Keratinocyte (primary cell): ENCODE results near the gene ACBD4. TPM values are rescaled to one million over a fixed set of nuclear protein-coding genes. Genes with fewer than 3 reads are reported as not detected.

Experiments used
- DNase-seq: peaks from one replicate; pipeline ENCODE4 v3.0.0-alpha.2; 2011; ENCODE audit warnings: low read depth, missing footprints, low spot score
- FAIRE-seq: peaks from 2 replicates; lab custom pipeline; 2011; peaks lifted over from hg19 to GRCh38; lab: Jason Lieb, UNC
- H2AFZ ChIP-seq: 2 replicates; pipeline ENCODE4 v1.6.0; 2012; ENCODE audit warnings: low read length, control low read depth, inconsistent platforms; ENCODE audit not compliant: control insufficient read depth
- H3K27ac ChIP-seq: 2 replicates; pipeline ENCODE4 v1.5.1; 2011; ENCODE audit warnings: low read length; ENCODE audit not compliant: control insufficient read depth, insufficient read depth
- H3K27me3 ChIP-seq: 3 replicates; pipeline ENCODE4 v1.6.0; 2011; ENCODE audit warnings: low read length; ENCODE audit not compliant: control insufficient read depth, insufficient read depth; ENCODE audit errors: extremely low read depth
- H3K36me3 ChIP-seq, 2 experiments: 2 replicates in 1 of 2; 3 replicates in 1 of 2; pipeline ENCODE4 v1.5.1; 2011; ENCODE audit warnings: low read length in 2 of 2, mild to moderate bottlenecking in 1 of 2; ENCODE audit not compliant: control insufficient read depth in 2 of 2, insufficient read depth in 2 of 2; ENCODE audit errors: extremely low read depth in 1 of 2
- H3K4me1 ChIP-seq: 3 replicates; pipeline ENCODE4 v1.5.1; 2011; ENCODE audit warnings: low read length; ENCODE audit not compliant: control insufficient read depth, insufficient read depth; ENCODE audit errors: extremely low read depth
- H3K4me2 ChIP-seq: 3 replicates; pipeline ENCODE4 v1.6.0; 2011; ENCODE audit warnings: low read depth, low read length; ENCODE audit not compliant: control insufficient read depth, insufficient read depth; ENCODE audit errors: extremely low read depth
- H3K4me3 ChIP-seq, 3 experiments: fragments of 200-600 bp in 1 of 3; sonication (generic) in 1 of 3; 2 replicates in 2 of 3; 3 replicates in 1 of 3; pipeline ENCODE4 v1.5.1; 2011 to 2016; ENCODE audit warnings: low read length in 3 of 3, mild to moderate bottlenecking in 3 of 3, control low read depth in 2 of 3, inconsistent platforms in 1 of 3, low read depth in 1 of 3, mixed read lengths in 1 of 3, mixed run types in 1 of 3, moderate library complexity in 1 of 3; ENCODE audit not compliant: control insufficient read depth in 2 of 3, insufficient read depth in 2 of 3; ENCODE audit errors: extremely low read depth in 1 of 3
- H3K79me2 ChIP-seq: 2 replicates; pipeline ENCODE4 v1.6.0; 2012; ENCODE audit warnings: low read length; ENCODE audit not compliant: control insufficient read depth, insufficient read depth
- H3K9ac ChIP-seq: 3 replicates; pipeline ENCODE4 v1.6.0; 2011; ENCODE audit warnings: low read length; ENCODE audit not compliant: control insufficient read depth, insufficient read depth; ENCODE audit errors: extremely low read depth
- H3K9me1 ChIP-seq: 3 replicates; pipeline ENCODE4 v1.6.0; 2011; ENCODE audit warnings: low read length; ENCODE audit not compliant: control insufficient read depth, insufficient read depth; ENCODE audit errors: extremely low read depth
- H3K9me3 ChIP-seq: 2 replicates; pipeline ENCODE4 v1.5.1; 2012; ENCODE audit warnings: low read depth, low read length; ENCODE audit not compliant: control insufficient read depth
- H4K20me1 ChIP-seq: 3 replicates; pipeline ENCODE4 v1.6.0; 2011; ENCODE audit warnings: low read length; ENCODE audit not compliant: control insufficient read depth, insufficient read depth; ENCODE audit errors: extremely low read depth
- CTCF ChIP-seq, 3 experiments: IDR thresholded peaks in 1 of 3; conservative IDR thresholded peaks in 1 of 3; optimal IDR thresholded peaks in 1 of 3; 2 replicates in 2 of 3; 3 replicates in 1 of 3; pipeline versions ENCODE3 to v1.5.1; 2011; ENCODE audit warnings: low read length in 3 of 3, mild to moderate bottlenecking in 3 of 3, moderate library complexity in 2 of 3, control low read depth in 1 of 3, inconsistent platforms in 1 of 3; ENCODE audit not compliant: insufficient read depth in 2 of 3; ENCODE audit errors: extremely low read depth in 1 of 3
- EZH2 ChIP-seq: IDR thresholded peaks from one replicate; pipeline ENCODE4 v1.6.1; 2012; ENCODE audit warnings: inconsistent platforms, mild to moderate bottlenecking, low read length, moderate library complexity
- dilution Hi-C: fragments of 300-500 bp; cut with MboI; formaldehyde crosslinking; loops from one replicate; pipeline ENCODE4 v1.7.0; 2020; ENCODE audit warnings: low sequenced_read_pairs; ENCODE audit not compliant: extremely low pct_ligation_motif_present
- polyA plus RNA-seq, 5 experiments: library from polyadenylated mRNA; depleted of rRNA in 3 of 5; stranded (reverse) in 3 of 5; stranded (forward) in 1 of 5; unstranded in 1 of 5; fragments of >200 nt; gene quantifications; 1 replicate in 1 of 5; 2 replicates in 3 of 5; 3 replicates in 1 of 5; pipeline versions ENCODE4 v1.2.1 to v1.2.3, GENCODE V29; 2011 to 2012; ENCODE audit warnings: missing spikeins in 2 of 5, low read depth in 1 of 5, low replicate concordance in 1 of 5

The ACBD4 gene
- polyA plus RNA-seq, 1 donor (not counting 4 experiments of a cell fraction or from before 2014, with no cell fraction given), result 2.6 TPM

GRCh38 chr17:45127548-45128300 is 7.8 kb upstream of the ACBD4 start:
- no peak for DNase-seq
- Histone ChIP-seq H2AFZ (peak overlapping the region; percentile 67), H3K27ac (peak overlapping the region; percentile 70), H3K36me3 (peaks cover 0 to 4% of the 10 kb centered on the region in 2 experiments), H3K9ac (peak overlapping the region; percentile 55), H4K20me1 (no peaks in the 10 kb centered on the region), H3K9me3 (no peaks in the 10 kb centered on the region), H3K27me3 (no peaks in the 10 kb centered on the region), H3K79me2 (peaks cover 66% of the 10 kb centered on the region), H3K4me1 (peaks cover 63% of the 10 kb centered on the region), H3K4me3 (peak overlapping the region in 2 of 3 experiments; percentile 15 to 42), H3K9me1 (no peaks in the 10 kb centered on the region), H3K4me2 (peak overlapping the region; percentile 70)
- TF ChIP-seq EZH2 (no peak), CTCF (optimal IDR thresholded peaks at IDR 0.05 in 1 of 3, IDR thresholded peaks at IDR 0.05 in 1 of 3, conservative IDR thresholded peaks at IDR 0.05 in 1 of 3; ENCODE audit: extremely low read depth in 1 of 3, insufficient read depth in 2 of 3, low read length in 3 of 3) (no peak)
- dilution Hi-C loops, result no loop called here
- FAIRE-seq, result peak; percentile 88

GRCh38 chr17:45128331-45128730 is 7.2 kb upstream of the ACBD4 start:
- peak overlapping the region; percentile 70 for H3K4me2 ChIP-seq
- no peak for FAIRE-seq
- dilution Hi-C loops, result no loop called here
- H4K20me1 ChIP-seq, result no peaks in the 10 kb centered on the region
- no peaks in the 10 kb centered on the region for H3K9me1 ChIP-seq
- TF ChIP-seq CTCF (optimal IDR thresholded peaks at IDR 0.05 in 1 of 3, IDR thresholded peaks at IDR 0.05 in 1 of 3, conservative IDR thresholded peaks at IDR 0.05 in 1 of 3; ENCODE audit: extremely low read depth in 1 of 3, insufficient read depth in 2 of 3, low read length in 3 of 3) (no peak), EZH2 (no peak)
- no peak for DNase-seq
- peaks cover 62% of the 10 kb centered on the region for H3K79me2 ChIP-seq
- peak overlapping the region; percentile 70 for H3K27ac ChIP-seq
- peak overlapping the region; percentile 55 for H3K9ac ChIP-seq
- H3K36me3 ChIP-seq, result peaks cover 0 to 4% of the 10 kb centered on the region in 2 experiments
- H3K9me3 ChIP-seq, result no peaks in the 10 kb centered on the region
- no peaks in the 10 kb centered on the region for H3K27me3 ChIP-seq
- no peak overlapping the region for H2AFZ ChIP-seq
- no peak overlapping the region for H3K4me3 ChIP-seq
- H3K4me1 ChIP-seq, result peaks cover 61% of the 10 kb centered on the region
